GM18511 (cell line): Measurements from ENCODE around the gene NFKB2.

Experiments
- ATAC-seq: cut with Tn5 transposase; IDR thresholded peaks from one replicate; pipeline ENCODE4 v1.9.1; 2021; ENCODE audit warnings: mild to moderate bottlenecking, moderate library complexity; ENCODE audit not compliant: unreplicated experiment

Gene NFKB2

GRCh38 chr10:102444851-102445250, 49.3 kb downstream of the NFKB2 start:
- no peak for ATAC-seq

GRCh38 chr10:102449321-102450123, 54.0 kb downstream of the NFKB2 start:
- ATAC-seq, result no peak

GRCh38 chr10:102450124-102450373, 54.5 kb downstream of the NFKB2 start:
- ATAC-seq, result no peak

GRCh38 chr10:102450374-102451104, 55.0 kb downstream of the NFKB2 start:
- peak; percentile 73 for ATAC-seq

- ATAC-seq, result no peak
Measured at GRCh38 chr10:102451105-102451969, 55.8 kb downstream of the NFKB2 start, which contains the start of gene C10orf95. Gene C10orf95 (minus strand): TSS chr10:102451543. CDS start chr10:102451093, 450 bp downstream.
